ENCODE results near the gene AGER. TPM values are rescaled to one million over a fixed set of nuclear protein-coding genes. Genes with fewer than 3 reads are reported as not detected.
"Not testable (repeated sequence)": the region's sequence is repeated elsewhere in the genome, so short reads cannot be mapped to it uniquely, and the experiment has no call there.

The AGER gene
- total RNA-seq, 1 donor from 2014 or later: 0.60 TPM

DNA sequence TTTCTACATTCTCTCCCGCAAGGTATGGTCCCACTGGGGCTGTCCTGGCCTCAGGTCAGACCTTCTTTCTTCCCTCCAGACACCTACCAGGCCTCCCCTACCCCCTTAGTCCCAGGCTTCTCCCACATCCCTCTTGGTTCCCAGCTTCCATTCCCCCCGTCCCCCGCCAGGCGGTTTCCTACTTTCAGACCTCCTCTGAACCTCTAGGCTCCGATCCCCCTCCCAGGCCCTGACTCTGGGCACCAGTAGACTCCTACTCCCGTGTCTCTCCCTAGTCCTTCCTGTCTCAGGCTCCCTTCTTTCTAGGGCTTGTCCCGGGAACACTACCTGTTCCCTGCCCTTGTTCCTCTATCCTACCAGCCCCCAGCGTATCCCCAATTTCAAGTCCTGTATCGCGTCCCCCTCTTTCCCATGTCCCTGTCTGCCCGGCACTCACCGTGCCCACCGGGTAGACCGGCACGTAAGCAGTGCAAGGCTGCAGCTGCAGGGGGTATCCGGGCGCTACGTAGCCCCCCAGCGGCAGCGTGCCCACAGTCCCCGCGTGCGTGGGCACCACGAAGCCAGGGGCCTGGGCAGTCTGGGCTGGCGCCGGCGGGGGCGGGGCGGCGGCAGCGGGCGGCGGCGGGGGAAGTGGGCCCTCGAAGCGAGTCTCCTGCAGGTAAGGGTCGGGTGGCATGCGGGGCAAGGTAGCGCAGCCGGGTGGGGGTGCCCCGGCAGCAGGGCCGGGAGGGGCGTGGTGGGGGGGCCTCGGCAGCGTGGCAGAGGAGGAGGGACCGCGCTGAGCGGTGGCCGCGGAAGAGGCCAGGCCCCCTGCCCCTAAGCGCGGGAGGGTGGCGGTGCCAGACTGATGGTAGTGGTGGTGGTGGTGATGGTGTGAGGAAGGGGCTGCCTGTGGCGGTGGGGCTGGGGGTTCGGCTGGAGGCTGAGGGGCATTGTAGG lies 33.9 kb downstream of the AGER start:
- no peak for DNase-seq (ENCODE audit: low read depth in 2 of 2)

DNA sequence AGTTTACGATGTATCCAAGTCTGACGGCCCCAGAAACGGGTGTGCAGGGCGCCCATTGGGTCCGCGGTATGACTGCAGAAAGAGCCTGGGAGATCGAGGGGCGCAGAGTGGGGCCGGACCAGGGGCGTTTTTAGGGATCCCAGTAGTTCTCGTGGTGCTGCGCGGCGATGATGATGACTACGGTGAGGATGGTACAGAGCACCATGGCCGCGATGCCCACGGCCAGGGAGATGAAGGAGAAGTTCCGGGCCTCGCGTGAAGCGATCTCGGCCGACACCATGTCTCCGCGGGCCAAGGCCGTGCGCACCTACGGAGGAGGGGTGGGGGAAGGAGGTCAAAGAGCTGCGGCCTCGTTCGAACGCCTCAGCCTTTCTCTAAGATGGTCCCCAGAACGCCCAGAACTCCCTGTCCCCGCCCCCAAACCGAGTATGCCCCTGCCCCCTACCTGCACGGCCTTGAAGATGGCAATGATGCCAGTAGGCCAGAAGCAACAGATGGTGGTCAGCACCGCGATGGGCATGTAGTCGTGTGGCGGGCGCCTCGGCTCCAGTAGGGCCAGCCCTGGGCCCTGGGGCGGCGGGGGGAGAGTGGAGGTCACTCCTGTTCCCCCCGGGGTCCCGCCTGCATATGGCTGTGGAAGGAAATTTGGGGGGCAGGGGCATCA lies 34.8 kb downstream of the AGER start:
- no peak for DNase-seq (ENCODE audit: low read depth in 2 of 2)

DNA sequence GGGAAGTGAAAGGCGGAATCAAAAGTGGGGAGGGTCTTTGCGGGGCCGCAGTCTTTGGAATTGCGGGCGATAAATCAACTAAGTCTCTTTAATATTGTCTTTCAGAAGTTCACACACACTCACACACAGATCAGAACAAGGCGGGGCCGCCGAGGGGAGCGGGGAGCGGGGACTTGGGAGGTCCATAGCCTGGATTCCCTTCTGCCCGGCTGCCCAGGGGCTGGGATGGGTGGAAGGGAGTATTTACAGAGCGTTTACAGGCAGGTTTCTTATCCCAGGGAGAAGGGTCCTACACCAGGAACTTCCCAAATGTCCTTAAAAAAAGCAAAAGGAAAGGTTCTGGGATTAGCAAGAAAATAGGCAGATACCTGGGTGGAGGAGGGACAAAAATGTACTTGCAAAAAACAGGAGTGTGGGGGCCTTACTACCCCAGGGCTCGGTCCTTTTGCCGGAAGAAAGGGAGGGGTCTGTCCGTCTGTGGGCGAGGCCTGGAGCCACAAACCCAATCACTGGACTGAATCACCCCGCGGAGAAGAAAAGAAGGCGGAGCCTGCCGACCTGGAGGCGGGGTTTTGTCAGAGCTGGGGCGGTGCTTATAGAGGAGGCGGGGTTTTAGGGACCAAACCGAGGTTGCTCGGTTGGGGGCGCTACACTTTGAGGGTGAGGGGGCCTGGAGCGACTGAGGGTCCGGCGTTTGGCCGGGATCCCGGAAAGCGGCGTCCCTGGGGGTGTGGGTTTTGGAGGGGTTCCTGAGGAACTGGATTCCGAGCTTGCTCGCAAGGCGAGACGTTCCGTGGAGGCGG lies 35.6 kb downstream of the AGER start:
- peak; percentile 65 for DNase-seq (ENCODE audit: low read depth in 2 of 2)

DNA sequence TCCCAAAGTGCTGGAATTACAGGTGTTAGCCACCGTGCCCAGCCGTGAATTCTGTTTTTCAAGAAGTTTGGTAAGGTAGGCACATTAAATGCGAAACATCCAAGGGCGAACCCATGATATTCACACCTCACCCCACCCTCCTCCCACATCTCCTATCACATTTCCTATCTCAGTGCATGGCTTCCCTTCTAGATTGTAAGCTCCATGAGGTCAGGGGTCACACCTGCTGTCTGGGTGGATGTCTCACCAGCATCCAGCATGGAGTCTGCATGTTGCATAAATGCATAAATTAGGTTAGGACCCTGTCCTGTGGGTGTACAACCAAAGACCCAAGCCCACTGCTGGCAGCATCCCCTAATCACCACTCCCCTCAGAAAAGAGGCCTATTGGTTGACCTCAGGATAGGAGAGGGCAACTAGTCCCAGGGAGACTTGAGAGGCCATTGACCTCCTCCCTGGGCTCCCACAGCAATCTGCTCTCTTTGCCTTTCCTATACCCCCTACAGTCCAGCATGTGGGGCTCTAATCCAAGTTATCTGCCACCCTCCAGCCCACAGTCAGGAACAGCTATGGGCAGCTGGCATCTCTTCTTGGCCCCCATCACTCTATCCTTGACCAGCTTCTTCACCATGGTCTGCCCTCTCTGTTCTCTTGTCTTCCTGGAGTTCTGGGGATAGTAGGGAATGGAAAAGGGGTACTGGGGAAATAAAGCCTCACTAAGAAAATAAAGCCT lies 36.5 kb downstream of the AGER start:
- no peak for DNase-seq (ENCODE audit: low read depth in 2 of 2)

DNA sequence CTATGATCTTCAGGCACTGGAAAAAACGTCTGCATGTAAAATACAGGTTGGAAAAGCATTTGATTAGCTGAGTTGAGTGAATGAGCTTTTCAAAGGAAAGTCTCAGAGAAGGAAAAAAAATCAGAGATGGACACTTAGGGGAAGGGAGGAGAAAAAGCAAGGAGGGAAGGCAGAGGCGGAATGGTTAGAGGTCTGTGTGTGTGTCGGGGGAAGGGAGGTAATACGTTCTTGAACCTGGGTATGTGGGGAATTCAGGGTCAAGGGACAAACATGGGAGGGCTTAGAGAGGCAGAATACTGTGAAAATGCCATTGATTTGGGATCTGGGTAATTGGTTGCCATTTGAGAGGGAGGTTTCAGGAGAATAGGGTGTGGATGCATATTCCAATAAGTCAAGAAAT lies 37.4 kb downstream of the AGER start:
- DNase-seq (ENCODE audit: low read depth in 2 of 2): no peak

DNA sequence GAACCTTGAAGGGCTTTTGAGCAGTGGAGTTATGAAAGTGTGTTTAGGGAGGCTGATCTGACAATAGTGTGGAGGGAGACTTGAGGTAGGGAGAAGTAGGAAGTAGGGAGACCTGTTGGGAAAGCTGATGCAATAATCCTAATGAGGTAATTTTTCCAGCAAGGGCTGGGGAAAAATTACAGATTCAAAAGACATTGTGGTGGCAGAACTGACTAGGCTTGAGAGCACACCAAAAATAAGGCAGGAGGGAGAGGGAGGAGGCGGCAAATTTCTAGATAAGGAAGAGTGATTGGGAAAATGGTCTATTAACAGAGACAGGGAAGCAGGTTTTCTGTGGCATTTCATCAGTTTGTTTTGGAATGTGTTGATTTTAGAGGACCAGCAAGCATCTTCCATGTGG lies 37.8 kb downstream of the AGER start:
- DNase-seq (ENCODE audit: low read depth in 2 of 2): no peak

DNA sequence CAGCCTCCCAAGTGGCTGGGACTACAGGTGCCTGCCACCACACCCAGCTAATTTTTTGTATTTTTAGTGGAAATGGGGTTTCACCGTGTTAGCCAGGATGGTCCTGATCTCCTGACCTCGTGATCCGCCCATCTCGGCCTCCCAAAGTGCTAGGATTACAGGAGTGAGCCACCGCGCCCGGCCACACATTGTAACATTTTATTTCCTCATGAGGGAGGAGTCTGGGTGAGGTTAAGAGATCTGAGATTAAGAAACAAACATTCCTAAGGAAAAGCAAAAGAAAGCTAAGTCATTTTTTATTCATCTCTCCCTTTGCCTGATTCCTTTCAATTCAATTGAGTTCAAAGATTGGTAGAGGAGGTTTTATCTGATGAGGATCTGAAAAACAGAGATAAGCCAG lies 39.8 kb downstream of the AGER start:
- not testable (repeated sequence) for DNase-seq (ENCODE audit: low read depth in 2 of 2)

DNA sequence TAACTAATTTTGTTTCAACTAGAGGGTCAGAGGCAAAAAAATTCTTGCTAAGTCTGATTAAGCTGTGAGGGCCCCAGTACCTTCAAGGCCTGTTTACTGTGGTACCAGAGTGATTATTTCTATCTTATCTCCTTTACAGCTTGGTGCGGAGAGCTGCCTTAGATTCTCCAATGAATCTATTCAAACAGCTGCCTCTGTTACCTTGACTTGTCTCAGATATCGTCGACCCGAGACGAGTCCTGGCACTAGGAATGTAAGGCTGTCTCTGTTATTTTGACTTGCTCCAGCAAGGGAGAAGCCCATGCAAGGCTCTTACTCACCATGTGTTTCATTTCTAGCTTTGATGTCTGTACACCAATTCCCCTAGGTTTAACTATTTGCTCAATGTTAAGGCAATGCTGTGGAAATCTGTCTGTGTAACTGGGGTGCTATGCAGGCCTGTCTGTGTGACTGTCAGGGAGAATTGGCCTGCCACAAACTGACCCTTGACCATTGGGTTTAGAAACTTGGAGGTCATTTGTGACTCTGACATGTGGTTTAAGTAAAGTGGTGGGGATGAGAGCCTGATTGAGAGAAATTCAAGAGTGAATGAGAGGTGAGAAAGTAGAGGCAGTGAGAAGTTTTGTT lies 43.5 kb downstream of the AGER start:
- no peak for DNase-seq (ENCODE audit: low read depth in 2 of 2)

DNA sequence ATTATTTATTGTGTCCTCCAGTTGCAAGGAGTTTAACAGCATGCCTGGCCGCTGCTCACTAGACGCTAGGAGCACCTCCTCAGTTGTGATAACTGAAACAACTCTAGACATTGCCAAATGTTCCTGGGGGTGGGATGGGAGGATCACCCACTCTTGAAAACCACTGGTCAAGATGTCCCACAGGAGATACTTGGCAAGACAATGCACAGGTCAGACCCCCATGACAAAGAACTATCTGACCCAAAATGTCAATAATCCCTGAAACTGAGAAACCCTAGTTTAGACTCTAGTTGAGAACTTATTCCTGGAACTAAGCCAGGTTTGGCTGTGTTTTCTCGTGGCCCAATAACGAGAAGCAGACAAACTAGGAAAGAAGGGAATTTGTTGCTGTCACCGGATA lies 44.5 kb downstream of the AGER start:
- DNase-seq (ENCODE audit: low read depth in 2 of 2): no peak

DNA sequence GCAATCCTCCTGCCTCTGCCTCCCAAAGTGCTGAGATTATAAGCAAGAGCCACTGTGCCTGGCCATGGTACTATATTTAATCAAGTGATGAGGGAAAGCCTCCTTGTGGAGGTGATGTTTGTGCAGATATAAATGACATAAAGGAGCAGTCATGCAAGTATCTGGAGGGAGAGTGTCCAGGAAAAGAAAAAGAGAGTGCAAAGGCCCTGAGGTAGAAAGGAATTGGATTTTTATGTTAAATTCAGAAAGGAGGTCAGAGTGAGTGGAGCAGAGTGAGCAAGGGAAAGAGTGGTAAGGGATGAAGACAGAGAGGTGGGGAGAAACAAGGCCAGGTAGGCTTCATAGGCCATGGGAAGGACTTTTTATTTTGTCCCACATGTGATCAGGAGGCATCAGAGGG lies 46.6 kb downstream of the AGER start:
- DNase-seq (ENCODE audit: low read depth in 2 of 2): no peak

DNA sequence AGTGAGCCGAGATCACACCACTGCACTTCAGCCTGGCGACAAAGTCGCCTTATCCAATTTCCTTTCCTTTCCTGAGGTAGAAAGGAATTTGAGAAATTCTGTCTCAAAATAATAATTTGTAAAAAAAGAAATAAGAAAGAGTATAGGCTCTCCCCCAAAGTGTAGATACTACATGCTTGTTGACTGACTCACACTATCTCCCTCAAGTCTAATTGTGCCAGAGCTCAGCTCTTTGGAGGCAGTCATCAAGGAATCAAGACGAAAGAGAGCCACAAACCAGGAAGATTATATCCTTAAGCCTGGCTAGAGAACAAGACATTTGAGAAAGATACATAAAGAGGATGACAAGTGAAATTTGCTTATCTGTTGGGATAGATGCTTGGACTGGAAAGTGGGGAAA lies 50.3 kb downstream of the AGER start:
- DNase-seq (ENCODE audit: low read depth in 2 of 2): no peak

DNA sequence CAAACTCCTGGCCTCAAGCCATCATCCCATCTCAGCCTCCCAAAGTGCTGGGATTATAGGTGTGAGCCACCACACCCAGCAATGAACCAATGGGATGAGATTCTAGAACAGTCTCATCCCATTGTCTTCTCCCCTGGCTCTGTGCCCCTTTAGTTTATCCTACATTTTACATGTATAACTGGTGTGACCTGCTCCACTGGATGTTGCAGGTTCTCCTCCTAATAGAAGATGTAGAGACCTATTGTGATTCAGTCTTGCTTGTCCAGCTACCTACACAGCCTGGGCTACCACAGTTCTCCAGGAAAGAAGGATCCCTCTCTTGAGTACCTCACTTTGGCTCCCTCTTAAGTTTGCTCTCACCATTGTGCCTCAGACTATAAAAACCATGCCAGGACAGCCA lies 51.9 kb downstream of the AGER start:
- DNase-seq (ENCODE audit: low read depth in 2 of 2): no peak

DNA sequence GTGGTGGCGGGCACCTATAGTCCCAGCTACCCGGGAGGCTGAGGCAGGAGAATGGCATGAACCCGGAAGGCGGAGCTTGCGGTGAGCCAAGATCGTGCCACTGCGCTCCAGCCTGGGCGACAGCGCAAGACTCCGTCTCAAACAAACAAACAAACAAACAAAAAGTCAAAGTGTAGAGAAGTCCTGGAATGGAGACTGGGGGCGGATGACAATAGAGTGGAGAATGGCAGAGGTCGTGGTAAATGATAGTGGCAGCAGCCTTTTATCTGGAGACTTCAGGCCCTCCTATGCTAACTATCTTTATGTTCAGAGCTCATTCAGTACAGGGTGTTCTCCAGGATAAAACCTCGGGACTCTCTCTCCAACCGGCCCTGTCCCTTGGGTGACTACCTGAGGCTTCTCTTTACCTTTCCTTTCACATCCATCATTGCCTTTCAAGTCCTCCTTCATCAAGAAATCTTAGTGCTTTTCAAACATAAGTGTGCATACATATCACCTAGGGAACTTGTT lies 52.6 kb downstream of the AGER start:
- no peak for DNase-seq (ENCODE audit: low read depth in 2 of 2)

Other genes with a start within 250 kb of the AGER start
- 0.44 and 0.60 TPM in 2 replicates for gene CFB, start 238.2 kb downstream of the AGER start, total RNA-seq
- gene NELFE, start 225.3 kb downstream of the AGER start, total RNA-seq: 54.3 and 55.8 TPM in 2 replicates
- 22.7 and 30.2 TPM in 2 replicates for gene SKIC2, start 225.1 kb downstream of the AGER start, total RNA-seq
- 5.9 and 10.1 TPM in 2 replicates for gene DXO, start 212.1 kb downstream of the AGER start, total RNA-seq
- 0.44 and 1.8 TPM in 2 replicates for gene C4A, start 202.2 kb downstream of the AGER start, total RNA-seq
- gene C4B, start 169.5 kb downstream of the AGER start, total RNA-seq: 0.44 and 1.4 TPM in 2 replicates
- gene CYP21A2, start 145.8 kb downstream of the AGER start, total RNA-seq: not detected in 2 replicates
- gene TNXB, start 74.9 kb downstream of the AGER start, total RNA-seq: 0.44 and 4.2 TPM in 2 replicates
- gene ATF6B, start 56.0 kb downstream of the AGER start, total RNA-seq: 9.6 and 11.5 TPM in 2 replicates
- gene FKBPL, start 54.0 kb downstream of the AGER start, total RNA-seq: 4.0 and 5.0 TPM in 2 replicates
- gene PRRT1, start 32.3 kb downstream of the AGER start, total RNA-seq: 0.20 TPM in 1 of 2 replicates, not detected in the other
- gene PPT2, start 30.1 kb downstream of the AGER start, total RNA-seq: 26.8 and 53.4 TPM in 2 replicates
- gene EGFL8, start 19.7 kb downstream of the AGER start, total RNA-seq: 0.65 and 1.2 TPM in 2 replicates
- gene AGPAT1, start 8.2 kb downstream of the AGER start, total RNA-seq: 8.3 and 11.9 TPM in 2 replicates
- 38.6 and 57.1 TPM in 2 replicates for gene RNF5, start 5.8 kb downstream of the AGER start, total RNA-seq
- 26.8 and 33.1 TPM in 2 replicates for gene PBX2, start 5.9 kb upstream of the AGER start, total RNA-seq
- gene GPSM3, start 8.4 kb upstream of the AGER start, total RNA-seq: 6.2 and 7.0 TPM in 2 replicates
- 9.1 and 14.8 TPM in 2 replicates for gene NOTCH4, start 39.8 kb upstream of the AGER start, total RNA-seq
- gene TSBP1, start 187.7 kb upstream of the AGER start, total RNA-seq: not detected in 2 replicates
- gene BTNL2, start 222.9 kb upstream of the AGER start, total RNA-seq: not detected in 2 replicates